ENCODE data around the gene FSHR. TPM values are rescaled to one million over a fixed set of nuclear protein-coding genes. Genes with fewer than 3 reads are reported as not detected.

The FSHR gene
- total and polyA plus RNA-seq, 2 experiments from 2014 or later, result not detected

GRCh38 chr2:49108851-49109250, 45.5 kb downstream of the FSHR start:
- H3K4me3 Mint-ChIP-seq, result no peak overlapping the region
- ATAC-seq (no peak), DNase-seq (ENCODE audit: low spot score) (no peak)
- Histone ChIP-seq H3K4me3 (no peak overlapping the region), H3K4me2 (no peak overlapping the region), H3K9me2 (ENCODE audit: insufficient read depth) (no peaks in the 10 kb centered on the region), H3K36me3 (ENCODE audit: insufficient read depth) (no peaks in the 10 kb centered on the region), H3K27ac (ENCODE audit: low read depth) (no peak overlapping the region), H3K79me2 (replicated peaks; ENCODE audit: insufficient read depth) (no peaks in the 10 kb centered on the region), H2AFZ (no peak overlapping the region), H3K27me3 (ENCODE audit: insufficient read depth) (no peaks in the 10 kb centered on the region), H3F3A (replicated peaks; ENCODE audit: low read depth) (no peaks in the 10 kb centered on the region), H3K4me1 (ENCODE audit: insufficient read depth) (no peaks in the 10 kb centered on the region), H4K20me1 (replicated peaks; ENCODE audit: insufficient read depth) (no peaks in the 10 kb centered on the region)
- H3K4me1 Mint-ChIP-seq, result peaks cover 2% of the 10 kb centered on the region; the same call in 1 of the 3 replicates
- H3K27me3 Mint-ChIP-seq (ENCODE audit: insufficient read depth, low read depth, poor library complexity), result peaks cover 4% of the 10 kb centered on the region
- H3K9me3 Mint-ChIP-seq, result no peaks in the 10 kb centered on the region
- H3K36me3 Mint-ChIP-seq (ENCODE audit: low read depth), result no peaks in the 10 kb centered on the region
- TF ChIP-seq EZH2phosphoT487 (IDR thresholded peaks at IDR 0.05; ENCODE audit: unreplicated experiment) (no peak), EZH2 (IDR thresholded peaks at IDR 0.05; ENCODE audit: low read depth, unreplicated experiment) (no peak), CTCF (conservative IDR thresholded peaks at IDR 0.05; ENCODE audit: low read depth in 2 of 2) (no peak), JUNB (IDR thresholded peaks at IDR 0.05; ENCODE audit: unreplicated experiment) (no peak), ZNF331 (CRISPR knock-in tag; IDR thresholded peaks at IDR 0.05; ENCODE audit: low read depth) (no peak), STAT1 (IDR thresholded peaks at IDR 0.05; ENCODE audit: unreplicated experiment) (no peak), NANOG (IDR thresholded peaks at IDR 0.05; ENCODE audit: borderline replicate concordance) (no peak)
- TF ChIP-seq, protein P1, sequence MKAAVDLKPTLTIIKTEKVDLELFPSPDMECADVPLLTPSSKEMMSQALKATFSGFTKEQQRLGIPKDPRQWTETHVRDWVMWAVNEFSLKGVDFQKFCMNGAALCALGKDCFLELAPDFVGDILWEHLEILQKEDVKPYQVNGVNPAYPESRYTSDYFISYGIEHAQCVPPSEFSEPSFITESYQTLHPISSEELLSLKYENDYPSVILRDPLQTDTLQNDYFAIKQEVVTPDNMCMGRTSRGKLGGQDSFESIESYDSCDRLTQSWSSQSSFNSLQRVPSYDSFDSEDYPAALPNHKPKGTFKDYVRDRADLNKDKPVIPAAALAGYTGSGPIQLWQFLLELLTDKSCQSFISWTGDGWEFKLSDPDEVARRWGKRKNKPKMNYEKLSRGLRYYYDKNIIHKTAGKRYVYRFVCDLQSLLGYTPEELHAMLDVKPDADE (IDR thresholded peaks at IDR 0.05), result no peak
- H3K27ac Mint-ChIP-seq, result no peak overlapping the region

- no peaks in the 10 kb centered on the region for H3K4me1 ChIP-seq (ENCODE audit: insufficient read depth)
- no peak overlapping the region for H2AFZ ChIP-seq
- H3K4me1 Mint-ChIP-seq, result peaks cover 2% of the 10 kb centered on the region; the same call in 1 of the 3 replicates
- H3K4me3 Mint-ChIP-seq, result no peak overlapping the region
- H4K20me1 ChIP-seq (replicated peaks; ENCODE audit: insufficient read depth), result no peaks in the 10 kb centered on the region
- no peaks in the 10 kb centered on the region for H3F3A ChIP-seq (replicated peaks; ENCODE audit: low read depth)
- no peaks in the 10 kb centered on the region for H3K79me2 ChIP-seq (replicated peaks; ENCODE audit: insufficient read depth)
- H3K27me3 Mint-ChIP-seq (ENCODE audit: insufficient read depth, low read depth, poor library complexity), result peaks cover 4% of the 10 kb centered on the region
- no peaks in the 10 kb centered on the region for H3K36me3 Mint-ChIP-seq (ENCODE audit: low read depth)
- no peaks in the 10 kb centered on the region for H3K27me3 ChIP-seq (ENCODE audit: insufficient read depth)
- no peak overlapping the region for H3K27ac Mint-ChIP-seq
- no peaks in the 10 kb centered on the region for H3K36me3 ChIP-seq (ENCODE audit: insufficient read depth)
- ATAC-seq, result no peak
- H3K9me3 Mint-ChIP-seq, result no peaks in the 10 kb centered on the region
- no peak overlapping the region for H3K4me3 ChIP-seq
- DNase-seq (ENCODE audit: low spot score), result no peak
- no peak overlapping the region for H3K4me2 ChIP-seq
- H3K9me2 ChIP-seq (ENCODE audit: insufficient read depth), result no peaks in the 10 kb centered on the region
- H3K27ac ChIP-seq (ENCODE audit: low read depth), result no peak overlapping the region
- TF ChIP-seq POLR2AphosphoS5 (IDR thresholded peaks at IDR 0.05; ENCODE audit: low read depth) (no peak), STAT1 (IDR thresholded peaks at IDR 0.05; ENCODE audit: unreplicated experiment) (no peak), CREB1 (CRISPR knock-in tag; IDR thresholded peaks at IDR 0.05; ENCODE audit: low read depth) (no peak), CTCF (conservative IDR thresholded peaks at IDR 0.05; ENCODE audit: low read depth in 2 of 2) (no peak)
- TF ChIP-seq, protein P2, sequence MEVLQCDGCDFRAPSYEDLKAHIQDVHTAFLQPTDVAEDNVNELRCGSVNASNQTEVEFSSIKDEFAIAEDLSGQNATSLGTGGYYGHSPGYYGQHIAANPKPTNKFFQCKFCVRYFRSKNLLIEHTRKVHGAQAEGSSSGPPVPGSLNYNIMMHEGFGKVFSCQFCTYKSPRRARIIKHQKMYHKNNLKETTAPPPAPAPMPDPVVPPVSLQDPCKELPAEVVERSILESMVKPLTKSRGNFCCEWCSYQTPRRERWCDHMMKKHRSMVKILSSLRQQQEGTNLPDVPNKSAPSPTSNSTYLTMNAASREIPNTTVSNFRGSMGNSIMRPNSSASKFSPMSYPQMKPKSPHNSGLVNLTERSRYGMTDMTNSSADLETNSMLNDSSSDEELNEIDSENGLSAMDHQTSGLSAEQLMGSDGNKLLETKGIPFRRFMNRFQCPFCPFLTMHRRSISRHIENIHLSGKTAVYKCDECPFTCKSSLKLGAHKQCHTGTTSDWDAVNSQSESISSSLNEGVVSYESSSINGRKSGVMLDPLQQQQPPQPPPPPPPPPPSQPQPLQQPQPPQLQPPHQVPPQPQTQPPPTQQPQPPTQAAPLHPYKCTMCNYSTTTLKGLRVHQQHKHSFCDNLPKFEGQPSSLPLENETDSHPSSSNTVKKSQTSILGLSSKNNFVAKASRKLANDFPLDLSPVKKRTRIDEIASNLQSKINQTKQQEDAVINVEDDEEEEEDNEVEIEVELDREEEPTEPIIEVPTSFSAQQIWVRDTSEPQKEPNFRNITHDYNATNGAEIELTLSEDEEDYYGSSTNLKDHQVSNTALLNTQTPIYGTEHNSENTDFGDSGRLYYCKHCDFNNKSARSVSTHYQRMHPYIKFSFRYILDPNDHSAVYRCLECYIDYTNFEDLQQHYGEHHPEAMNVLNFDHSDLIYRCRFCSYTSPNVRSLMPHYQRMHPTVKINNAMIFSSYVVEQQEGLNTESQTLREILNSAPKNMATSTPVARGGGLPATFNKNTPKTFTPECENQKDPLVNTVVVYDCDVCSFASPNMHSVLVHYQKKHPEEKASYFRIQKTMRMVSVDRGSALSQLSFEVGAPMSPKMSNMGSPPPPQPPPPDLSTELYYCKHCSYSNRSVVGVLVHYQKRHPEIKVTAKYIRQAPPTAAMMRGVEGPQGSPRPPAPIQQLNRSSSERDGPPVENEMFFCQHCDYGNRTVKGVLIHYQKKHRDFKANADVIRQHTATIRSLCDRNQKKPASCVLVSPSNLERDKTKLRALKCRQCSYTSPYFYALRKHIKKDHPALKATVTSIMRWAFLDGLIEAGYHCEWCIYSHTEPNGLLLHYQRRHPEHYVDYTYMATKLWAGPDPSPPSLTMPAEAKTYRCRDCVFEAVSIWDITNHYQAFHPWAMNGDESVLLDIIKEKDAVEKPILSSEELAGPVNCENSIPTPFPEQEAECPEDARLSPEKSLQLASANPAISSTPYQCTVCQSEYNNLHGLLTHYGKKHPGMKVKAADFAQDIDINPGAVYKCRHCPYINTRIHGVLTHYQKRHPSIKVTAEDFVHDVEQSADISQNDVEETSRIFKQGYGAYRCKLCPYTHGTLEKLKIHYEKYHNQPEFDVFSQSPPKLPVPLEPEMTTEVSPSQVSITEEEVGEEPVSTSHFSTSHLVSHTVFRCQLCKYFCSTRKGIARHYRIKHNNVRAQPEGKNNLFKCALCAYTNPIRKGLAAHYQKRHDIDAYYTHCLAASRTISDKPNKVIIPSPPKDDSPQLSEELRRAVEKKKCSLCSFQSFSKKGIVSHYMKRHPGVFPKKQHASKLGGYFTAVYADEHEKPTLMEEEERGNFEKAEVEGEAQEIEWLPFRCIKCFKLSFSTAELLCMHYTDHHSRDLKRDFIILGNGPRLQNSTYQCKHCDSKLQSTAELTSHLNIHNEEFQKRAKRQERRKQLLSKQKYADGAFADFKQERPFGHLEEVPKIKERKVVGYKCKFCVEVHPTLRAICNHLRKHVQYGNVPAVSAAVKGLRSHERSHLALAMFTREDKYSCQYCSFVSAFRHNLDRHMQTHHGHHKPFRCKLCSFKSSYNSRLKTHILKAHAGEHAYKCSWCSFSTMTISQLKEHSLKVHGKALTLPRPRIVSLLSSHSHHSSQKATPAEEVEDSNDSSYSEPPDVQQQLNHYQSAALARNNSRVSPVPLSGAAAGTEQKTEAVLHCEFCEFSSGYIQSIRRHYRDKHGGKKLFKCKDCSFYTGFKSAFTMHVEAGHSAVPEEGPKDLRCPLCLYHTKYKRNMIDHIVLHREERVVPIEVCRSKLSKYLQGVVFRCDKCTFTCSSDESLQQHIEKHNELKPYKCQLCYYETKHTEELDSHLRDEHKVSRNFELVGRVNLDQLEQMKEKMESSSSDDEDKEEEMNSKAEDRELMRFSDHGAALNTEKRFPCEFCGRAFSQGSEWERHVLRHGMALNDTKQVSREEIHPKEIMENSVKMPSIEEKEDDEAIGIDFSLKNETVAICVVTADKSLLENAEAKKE (CRISPR knock-in tag; IDR thresholded peaks at IDR 0.05), result no peak
Observed at GRCh38 chr2:49108436-49108835, 45.9 kb downstream of the FSHR start.
